GM04503 (cell line): ENCODE data around the gene ACTR3C.

ENCODE experiments used
- DNase-seq: peaks from one replicate; pipeline ENCODE4 v3.0.0-alpha.2; 2012; ENCODE audit warnings: low read depth

ACTR3C gene

DNA sequence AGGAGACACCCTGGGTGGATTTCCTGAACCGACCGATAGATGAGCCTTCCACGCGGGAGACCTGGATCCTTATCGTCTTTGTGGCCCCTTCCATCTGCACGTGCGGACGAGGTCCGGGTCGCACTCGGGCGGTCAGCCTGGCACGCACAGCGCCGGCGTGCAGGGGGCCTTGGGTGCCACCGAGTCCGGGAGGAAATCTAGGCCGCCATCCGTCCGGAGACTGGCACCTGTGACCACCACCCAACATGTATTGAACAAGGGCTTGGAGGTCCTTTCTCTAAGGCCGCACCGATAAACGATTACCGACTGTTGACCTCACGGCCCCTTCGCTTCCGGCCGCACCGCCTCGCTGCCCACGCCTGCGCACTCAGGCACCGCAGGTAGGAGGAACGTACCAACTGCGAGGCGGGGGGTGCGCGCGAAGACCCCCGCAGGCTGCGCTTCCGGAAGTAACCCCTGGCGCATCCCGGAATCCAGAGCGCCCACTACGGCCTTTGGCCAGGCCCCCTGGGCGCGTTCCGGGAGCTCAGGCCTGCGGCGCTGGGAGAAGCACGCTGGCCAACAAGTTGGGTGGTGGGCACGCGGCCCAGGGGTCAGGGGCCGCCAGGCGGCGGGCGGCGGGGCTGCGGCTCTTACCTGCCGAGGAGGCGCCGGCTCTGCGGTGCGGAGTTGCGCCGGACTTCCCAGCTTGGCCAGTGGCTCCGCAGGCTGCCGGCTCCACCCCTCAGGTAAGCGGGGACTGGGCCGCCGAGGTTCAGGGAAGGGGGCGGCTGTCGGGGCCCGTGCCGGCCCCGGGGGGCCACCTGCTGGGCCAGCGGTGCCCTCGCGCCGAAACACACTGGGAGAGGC lies at the start of gene ACTR3C, which contains the start of gene LRRC61:
ACTR3C (minus strand) TSS at position 713 of the 849 bp plus-strand sequence. CDS start 28,249 bp downstream, outside the sequence.
LRRC61 (plus strand) TSS at position 523 of the 849 bp plus-strand sequence. CDS start 13,507 bp downstream, outside the sequence.
- no peak for DNase-seq

DNA sequence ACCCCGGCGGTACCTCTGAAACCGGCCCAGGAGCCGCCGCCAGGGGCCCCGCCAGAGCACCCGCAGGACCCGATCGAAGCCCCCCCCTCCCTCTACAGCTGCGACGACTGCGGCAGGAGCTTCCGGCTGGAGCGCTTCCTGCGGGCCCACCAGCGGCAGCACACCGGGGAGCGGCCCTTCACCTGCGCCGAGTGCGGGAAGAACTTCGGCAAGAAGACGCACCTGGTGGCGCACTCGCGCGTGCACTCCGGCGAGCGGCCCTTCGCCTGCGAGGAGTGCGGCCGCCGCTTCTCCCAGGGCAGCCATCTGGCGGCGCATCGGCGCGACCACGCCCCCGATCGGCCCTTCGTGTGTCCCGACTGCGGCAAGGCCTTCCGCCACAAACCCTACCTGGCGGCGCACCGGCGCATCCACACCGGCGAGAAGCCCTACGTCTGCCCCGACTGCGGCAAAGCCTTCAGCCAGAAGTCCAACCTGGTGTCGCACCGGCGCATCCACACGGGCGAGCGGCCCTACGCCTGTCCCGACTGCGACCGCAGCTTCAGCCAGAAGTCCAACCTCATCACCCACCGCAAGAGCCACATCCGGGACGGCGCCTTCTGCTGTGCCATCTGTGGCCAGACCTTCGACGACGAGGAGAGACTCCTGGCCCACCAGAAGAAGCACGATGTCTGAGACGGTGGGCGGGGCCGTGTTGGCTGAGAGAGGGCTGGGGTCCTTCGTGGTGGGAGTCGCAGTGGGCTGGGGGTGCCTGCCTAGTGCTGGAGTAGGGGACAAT lies 49.1 kb upstream of the ACTR3C start:
- DNase-seq, result no peak

DNA sequence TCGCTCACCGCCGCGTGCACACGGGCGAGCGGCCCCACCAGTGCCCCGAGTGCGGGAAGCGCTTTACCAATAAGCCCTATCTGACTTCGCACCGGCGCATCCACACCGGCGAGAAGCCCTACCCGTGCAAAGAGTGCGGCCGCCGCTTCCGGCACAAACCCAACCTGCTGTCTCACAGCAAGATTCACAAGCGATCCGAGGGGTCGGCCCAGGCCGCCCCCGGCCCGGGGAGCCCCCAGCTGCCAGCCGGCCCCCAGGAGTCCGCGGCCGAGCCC lies 48.6 kb upstream of the ACTR3C start:
- no peak for DNase-seq

DNA sequence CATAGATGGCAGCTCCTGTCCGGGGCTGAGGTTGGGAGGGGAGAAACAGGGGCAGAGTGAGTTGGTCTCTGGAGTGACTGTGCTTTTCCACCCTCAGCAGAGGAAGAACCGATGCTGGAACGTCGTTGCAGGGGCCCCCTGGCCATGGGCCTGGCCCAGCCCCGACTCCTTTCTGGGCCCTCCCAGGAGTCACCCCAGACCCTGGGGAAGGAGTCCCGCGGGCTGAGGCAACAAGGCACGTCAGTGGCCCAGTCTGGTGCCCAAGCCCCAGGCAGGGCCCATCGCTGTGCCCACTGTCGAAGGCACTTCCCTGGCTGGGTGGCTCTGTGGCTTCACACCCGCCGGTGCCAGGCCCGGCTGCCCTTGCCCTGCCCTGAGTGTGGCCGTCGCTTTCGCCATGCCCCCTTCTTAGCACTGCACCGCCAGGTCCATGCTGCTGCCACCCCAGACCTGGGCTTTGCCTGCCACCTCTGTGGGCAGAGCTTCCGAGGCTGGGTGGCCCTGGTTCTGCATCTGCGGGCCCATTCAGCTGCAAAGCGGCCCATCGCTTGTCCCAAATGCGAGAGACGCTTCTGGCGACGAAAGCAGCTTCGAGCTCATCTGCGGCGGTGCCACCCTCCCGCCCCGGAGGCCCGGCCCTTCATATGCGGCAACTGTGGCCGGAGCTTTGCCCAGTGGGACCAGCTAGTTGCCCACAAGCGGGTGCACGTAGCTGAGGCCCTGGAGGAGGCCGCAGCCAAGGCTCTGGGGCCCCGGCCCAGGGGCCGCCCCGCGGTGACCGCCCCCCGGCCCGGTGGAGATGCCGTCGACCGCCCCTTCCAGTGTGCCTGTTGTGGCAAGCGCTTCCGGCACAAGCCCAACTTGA lies 48.0 kb upstream of the ACTR3C start:
- no peak for DNase-seq

DNA sequence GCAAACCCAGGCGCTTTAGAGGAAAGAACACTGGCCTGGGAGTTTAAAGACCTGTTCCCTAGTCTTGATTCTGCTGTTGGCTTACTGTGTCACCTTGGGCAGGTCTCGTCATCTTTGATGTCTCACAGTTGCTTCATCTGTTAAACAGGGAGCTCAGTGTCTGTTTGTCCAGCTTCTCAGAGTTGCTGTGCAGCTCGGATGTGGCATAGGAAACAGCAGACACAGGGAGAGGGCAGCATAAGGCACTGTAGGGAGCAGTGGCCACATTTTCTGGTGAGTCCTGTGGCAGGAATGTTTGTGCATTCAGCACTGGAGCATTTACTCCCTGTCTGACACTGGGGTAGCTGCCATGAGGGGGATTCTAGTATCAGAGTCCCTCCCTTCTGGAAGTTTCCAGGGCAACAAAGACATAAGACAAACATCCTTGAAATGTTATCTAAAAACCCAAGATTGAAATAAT lies 47.3 kb upstream of the ACTR3C start:
- DNase-seq, result peak; percentile 55

DNA sequence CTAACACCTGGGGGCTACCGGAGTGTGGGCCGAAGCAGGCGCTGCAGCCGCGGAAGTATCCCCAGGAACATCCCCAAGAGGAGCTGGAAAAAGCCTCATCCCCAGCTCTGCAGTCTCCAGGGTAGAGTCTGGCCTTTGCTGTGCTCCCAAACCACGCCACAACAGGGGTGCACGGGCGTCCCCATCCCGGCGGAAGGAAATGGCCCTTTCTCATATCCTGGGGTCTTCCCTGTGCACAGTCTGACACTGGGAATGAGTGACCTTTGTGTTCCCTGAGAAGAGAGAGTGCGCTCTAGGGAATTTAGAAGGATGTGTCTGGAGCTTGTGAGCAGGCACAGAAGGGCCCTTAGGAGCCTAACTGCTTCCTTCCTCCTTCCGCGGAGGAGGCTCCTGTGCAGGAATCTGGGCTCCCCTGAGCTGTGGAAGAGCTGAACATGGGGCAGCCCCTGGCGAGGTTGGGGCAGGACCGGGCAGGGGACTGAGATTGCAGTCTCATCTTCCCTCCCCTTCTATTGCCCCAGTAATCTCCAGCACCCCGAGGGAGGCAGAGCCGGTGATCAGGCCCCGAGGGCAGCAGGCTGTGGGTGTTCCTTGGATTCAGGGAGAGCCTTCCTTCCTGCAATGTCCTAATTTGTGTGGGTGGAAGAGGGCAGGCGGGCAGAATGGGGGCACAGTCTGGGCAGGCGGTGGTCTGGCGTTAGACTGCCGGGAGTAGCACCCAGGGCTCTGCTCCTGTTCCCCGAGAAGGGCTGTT lies 46.6 kb upstream of the ACTR3C start:
- no peak for DNase-seq

DNA sequence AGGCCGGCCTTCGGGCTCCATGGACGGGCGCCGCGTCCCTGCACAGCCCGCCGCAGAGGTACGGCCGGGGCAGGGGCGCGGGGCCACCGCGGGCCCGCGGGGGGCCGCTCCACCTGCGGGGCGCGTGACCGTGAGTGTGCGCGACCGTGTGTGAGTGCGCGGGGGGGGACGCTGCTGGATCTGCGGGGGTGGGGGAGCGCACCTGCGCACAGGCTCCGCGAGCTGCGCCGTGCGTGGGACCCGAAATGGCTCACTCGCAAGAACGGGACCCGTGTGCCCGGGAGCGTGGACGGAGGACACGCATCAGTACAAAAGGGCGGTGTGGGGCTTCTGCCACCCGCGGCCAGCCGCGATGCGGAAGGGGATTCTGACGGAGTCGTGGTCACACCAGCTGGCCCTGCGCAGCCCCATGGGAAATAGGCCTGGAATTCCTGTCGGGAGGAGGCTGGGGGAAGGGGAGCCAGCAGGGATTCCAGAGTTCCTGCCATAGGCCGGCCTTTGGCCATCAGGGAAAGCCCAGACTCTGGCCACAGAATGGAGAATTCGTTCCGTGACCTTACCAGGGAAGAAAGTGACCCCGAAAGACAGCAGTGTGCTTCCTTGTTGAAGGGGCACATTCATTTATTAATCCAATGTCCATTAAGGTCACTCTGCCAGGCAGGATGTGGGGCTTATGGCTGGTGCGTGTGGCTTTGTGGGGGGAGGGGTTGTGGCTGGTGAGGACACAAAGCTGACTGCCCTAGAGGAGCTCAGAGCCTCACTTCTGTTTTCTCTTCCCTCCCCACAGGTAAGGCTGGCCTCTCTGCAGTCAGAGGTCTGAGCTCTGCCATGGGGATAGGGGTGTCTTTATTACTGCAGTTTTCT lies 45.8 kb upstream of the ACTR3C start:
- no peak for DNase-seq

DNA sequence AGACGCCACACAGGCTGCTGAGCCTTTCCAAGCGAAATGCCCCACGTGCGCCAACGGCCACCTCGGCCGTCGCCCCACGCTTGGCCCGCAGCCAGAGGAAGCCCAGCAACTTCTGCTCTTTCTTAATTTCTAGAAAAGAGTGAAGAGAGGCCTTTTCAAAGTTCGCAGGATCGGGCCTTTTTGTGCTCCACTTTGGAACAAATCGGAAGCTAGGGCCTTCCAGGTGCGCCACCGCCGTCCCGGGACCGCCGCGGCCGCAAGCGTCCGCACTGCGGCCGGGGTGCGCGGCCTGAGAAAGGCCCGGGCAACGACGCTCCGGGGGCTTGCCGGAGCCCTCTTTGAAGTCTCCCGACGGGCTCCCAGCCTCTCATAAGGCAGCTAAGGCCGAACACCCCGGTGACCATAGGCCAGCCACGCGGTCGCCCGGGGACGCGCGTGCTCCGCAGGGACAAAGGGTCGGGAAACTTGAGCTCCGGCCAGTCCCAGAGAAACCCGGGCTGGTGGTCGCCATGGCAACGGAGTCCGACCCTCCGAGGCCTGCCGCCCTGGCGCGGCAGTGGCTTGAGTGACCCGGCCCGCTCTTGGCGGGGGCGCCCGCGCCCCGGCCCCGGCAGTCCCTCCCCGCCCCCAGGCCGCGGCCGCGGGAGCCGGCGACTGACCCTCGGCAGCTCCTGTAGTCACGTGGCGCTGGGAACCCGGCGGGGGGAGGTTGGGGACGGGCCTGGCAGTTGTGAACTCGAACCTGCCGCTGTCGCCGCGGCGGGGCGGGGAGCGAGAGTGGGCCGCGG lies 44.9 kb upstream of the ACTR3C start, which contains the start of gene REPIN1:
REPIN1 (plus strand) TSS at position 727 of the 788 bp plus-strand sequence. CDS start 890 bp downstream, outside the sequence.
- no peak for DNase-seq

DNA sequence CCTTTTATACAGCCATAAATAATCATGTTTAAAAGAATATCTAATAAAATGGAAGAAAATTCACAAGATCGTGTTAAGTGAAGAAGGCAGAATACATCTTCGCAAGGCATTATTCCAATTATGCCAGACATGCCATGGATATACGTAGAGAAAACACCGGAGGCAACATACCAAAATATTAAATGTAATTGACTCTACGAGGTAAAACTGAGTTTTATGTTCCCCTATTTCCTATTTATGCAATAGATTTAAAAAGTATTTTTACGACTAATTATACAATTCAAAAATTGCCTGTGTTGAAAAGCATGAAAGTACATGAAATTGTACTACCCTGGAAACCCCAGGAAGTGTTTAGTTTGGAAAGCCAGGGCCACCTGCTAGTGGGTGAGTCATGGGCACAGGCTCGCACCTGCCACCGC lies 44.3 kb upstream of the ACTR3C start:
- DNase-seq, result no peak

DNA sequence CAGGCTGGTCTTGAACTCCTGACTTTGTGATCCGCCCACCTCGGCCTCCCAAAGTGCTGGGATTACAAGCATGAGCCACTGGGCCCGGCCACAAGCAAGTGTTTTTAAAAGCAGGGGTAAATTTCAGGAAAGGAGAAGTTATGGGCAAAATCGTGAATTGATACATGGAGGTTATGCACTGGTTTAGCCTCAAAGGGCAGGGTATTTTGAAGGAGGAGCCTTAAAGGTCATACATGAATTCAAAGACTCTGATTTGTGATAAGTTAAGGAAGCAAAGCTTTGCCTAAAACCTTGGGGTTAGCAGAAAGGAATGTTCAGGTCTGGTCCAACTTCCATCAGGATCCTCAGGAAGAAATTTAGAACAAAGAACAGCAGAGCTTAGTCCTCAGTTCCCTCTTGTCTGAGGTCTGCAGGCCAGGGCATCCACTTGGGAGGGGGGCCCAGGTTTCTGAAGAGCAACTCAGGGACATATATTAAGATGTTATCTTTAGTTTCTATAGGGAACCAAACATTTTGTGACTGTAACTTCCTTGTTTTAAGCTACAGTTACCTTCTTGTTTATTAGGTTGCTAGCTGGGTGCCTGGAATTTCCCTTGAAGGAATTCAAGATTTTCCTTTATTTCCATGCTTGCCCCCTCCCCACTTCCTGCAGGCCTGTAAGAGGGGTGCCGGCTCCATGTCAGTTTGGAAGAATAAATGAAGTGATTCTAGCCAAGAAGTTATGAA lies 42.5 kb upstream of the ACTR3C start:
- no peak for DNase-seq

DNA sequence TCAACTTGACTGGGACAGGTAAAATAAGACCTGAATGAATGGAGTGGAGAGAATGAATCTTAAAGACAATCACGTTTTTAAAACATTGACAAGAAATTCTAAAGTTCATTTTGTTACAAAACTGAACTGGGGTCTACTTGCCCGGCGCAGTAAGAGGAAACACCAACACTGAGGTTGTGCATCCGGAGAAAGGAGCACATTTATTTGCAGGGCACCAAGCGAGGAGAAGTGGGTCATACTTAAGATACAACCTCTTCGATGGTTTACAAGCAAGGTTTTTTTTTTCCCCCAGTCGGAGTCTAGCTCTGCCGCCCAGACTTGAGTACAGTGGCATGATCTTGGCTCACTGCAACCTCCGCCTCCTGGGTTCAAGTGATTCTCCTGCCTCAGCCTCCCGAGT lies 41.8 kb upstream of the ACTR3C start:
- no peak for DNase-seq

DNA sequence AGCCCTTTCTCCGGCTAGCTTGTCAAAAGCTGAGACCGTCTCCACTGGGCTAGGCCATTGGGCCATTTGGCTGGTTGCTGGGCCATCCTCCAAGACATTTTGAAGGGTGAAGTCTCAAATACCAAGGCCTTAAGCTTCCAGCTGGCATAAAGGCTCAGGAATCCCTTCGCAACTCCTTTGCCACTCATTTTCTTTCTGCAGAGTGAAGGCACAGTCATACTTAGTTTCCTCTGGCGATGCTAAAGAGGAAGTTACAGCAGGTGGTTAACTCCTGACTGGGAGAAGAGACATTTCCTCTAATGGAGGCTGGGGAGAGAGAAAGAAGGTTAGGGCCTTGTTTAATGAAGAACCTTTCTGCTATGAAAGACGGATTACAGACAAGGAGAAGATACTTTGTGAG lies 40.5 kb upstream of the ACTR3C start:
- no peak for DNase-seq

DNA sequence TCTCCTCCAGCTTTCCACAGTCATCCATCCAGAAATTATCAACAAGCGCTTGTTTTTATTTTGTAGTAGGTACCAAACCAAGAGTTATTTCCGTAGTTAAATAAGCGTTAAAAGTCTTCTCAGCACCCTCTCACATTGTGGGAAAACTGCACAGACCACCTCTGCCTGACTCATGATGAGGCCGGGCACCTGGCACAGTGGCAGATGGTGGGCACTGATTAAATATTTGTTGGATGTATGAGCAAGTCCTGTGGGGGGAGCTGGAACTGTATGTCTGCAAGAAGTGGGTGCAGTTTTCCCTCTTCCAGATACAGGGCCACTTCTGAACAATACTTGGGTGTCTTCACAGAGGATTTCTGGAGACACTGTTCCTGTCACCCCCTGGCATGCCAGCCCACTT lies 40.0 kb upstream of the ACTR3C start:
- DNase-seq, result no peak

DNA sequence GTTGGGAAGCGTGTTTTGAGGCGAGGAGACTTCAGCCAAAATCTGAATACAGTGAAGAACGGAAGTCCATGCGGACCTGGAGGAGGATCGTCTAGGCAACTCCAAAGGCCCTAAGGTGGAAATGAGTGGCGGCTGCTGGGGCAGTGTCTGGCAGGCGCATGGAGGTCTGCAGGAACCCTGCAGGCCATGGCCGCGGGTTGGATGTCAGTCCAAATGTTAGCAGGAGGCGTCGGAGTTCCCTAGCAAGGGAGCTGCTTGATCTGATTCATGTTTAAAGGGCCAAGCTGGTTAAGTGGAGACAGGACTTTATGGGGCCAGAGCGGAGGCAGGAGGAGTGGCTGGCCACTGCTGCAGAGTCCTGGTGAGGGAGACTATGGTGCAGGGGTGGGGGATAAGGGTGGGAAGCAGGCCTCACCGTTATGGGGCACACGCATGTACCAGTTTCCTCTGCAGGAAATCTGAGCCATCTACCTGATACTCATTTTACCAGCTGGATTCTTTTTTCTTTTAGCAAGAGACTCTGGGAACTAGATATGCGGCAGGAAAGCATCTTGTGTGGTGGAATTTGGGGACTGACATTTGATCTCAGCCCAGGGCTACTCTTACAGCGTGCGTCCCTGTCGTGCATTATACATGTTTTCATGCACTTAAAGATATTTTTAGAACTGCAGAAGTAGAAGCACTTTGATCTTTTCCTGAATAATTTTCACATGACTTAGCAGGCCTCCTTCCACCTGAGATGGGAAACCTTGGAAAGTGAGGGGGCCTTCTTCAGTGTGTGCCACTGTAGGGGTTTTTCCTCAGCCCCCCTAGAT lies 38.7 kb upstream of the ACTR3C start:
- no peak for DNase-seq

DNA sequence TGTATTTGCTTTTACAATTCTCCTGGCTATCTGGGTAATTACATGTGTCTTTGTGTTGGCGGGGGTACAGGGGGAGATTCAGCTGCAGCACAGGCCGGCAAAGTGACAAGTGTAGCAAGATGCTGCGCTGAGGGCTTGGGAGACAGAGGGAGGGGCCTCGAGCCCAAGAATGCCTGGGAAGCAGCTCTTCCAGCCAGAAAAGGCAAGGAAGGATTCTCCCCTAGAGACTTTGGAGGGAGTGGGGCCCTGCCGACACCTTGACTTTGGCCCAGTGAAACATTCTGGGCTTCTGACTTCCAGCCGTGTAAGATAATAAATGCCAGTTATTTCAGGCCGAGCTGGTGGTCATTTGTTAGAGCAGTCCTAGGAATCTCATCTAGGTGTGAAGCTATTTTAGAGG lies 38.1 kb upstream of the ACTR3C start:
- DNase-seq, result no peak

DNA sequence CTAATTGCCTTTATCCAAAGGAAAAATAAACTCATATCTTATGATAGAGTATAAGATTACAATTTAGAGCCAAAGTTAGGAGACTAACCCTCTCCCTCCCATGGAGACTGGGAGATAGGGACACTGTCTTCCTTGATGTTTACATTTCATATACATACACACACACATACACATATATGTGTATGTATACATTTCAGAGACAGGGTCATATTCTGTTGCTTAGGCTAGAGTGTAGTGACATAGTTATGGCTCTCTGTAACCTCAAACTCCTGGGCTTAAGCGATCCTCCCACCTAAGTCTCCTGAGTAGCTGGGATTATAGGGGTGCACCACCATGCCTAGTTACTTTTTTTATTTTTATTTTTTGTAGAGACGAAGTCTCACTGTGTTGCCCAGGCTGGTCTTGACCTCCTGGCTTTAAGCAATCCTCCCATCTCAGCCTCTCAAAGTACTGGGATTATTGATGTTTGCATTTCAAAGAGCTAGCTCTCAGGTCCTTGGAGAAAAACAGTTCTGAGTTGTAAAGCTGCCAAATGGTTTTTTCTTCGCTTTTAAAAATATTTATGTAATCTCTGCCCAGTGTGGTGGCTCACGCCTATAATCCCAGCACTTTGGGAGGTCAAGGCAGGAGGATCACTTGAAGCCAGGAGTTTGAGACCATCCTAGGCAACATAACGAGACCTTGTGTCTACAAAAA lies 37.2 kb upstream of the ACTR3C start:
- DNase-seq, result no peak

DNA sequence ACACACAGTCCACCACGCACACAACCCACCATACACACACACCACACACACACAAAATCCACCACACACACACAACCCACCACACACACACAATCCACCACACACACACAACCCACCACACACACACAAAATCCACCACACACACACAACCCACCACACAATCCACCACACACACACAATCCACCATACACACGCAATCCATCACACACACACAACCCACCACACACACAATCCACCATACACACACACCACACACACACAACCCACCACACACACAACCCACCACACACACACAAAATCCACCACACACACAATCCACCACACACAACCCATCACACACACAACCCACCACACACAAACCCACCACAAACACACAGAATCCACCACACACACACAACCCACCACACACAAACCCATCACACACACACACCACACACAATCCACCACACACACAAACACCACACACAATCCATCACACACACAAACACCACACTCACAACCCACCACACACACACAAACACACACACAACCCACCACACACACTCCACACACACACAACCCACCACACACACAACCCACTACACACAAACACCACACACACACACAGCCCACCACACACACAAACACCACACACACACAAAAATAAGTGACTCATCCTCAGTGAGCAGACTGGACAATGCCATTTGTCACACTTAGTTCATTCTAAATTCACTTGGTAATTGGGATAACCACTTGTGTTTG lies 36.4 kb upstream of the ACTR3C start:
- no peak for DNase-seq
